Effector memory CD4-positive, alpha-beta T cell (primary cell): ENCODE measurements around the gene ATP23.

Experiments
- DNase-seq, 3 donors: peaks; one replicate each; pipeline ENCODE4 v3.0.0-alpha.2; 2020
- H3K27ac ChIP-seq: 2 replicates; pipeline ENCODE4 v1.7.0; 2013; ENCODE audit warnings: mild to moderate bottlenecking, low read length, moderate library complexity; ENCODE audit not compliant: insufficient read depth, poor library complexity, severe bottlenecking
- H3K27me3 ChIP-seq: replicated peaks from 2 replicates; pipeline ENCODE4 v1.7.0; 2013; ENCODE audit warnings: mild to moderate bottlenecking, low read length; ENCODE audit not compliant: insufficient read depth, control insufficient read depth, poor library complexity, severe bottlenecking
- H3K36me3 ChIP-seq: 2 replicates; pipeline ENCODE4 v1.7.0; 2013; ENCODE audit warnings: mild to moderate bottlenecking, low read length, moderate library complexity; ENCODE audit not compliant: control insufficient read depth, insufficient read depth
- H3K4me1 ChIP-seq: 2 replicates; pipeline ENCODE4 v1.7.0; 2013; ENCODE audit warnings: low read length, mild to moderate bottlenecking; ENCODE audit not compliant: control insufficient read depth, insufficient read depth, poor library complexity, severe bottlenecking
- H3K4me3 ChIP-seq: 2 replicates; pipeline ENCODE4 v1.7.0; 2013; ENCODE audit warnings: low read length, low read depth, mild to moderate bottlenecking; ENCODE audit not compliant: insufficient read depth, poor library complexity, severe bottlenecking
- H3K9me3 ChIP-seq: 2 replicates; pipeline ENCODE4 v1.7.0; 2013; ENCODE audit warnings: mild to moderate bottlenecking, low read length, moderate library complexity; ENCODE audit not compliant: control insufficient read depth
- total RNA-seq, 3 donors: gene quantifications; one replicate each; lab custom pipeline; 2026; lab: John Stamatoyannopoulos, UW

The ATP23 gene
- total RNA-seq: 3.7 to 8.5 (median 7.1) reads per million in 3 donors

- DNase-seq: peak; percentile 85 to 90 (median 88)
- Histone ChIP-seq H3K27ac (peak within 1 kb of the TSS; percentile 87), H3K36me3 (no peaks in the 10 kb centered on the region), H3K27me3 (no peaks in the 10 kb centered on the region), H3K9me3 (no peaks in the 10 kb centered on the region), H3K4me1 (peaks cover 18% of the 10 kb centered on the region), H3K4me3 (peak within 1 kb of the TSS; percentile 80)
Observed at GRCh38 chr12:57941165-57941894, at the start of gene ATP23. ATP23 (plus strand) TSS chr12:57941567; CDS start chr12:57941702, 135 bp downstream.

- Histone ChIP-seq H3K27ac (no peak overlapping the region), H3K4me1 (peaks cover 51% of the 10 kb centered on the region), H3K36me3 (no peaks in the 10 kb centered on the region), H3K9me3 (no peaks in the 10 kb centered on the region), H3K4me3 (no peak overlapping the region), H3K27me3 (no peaks in the 10 kb centered on the region)
- no peak for DNase-seq
Observed at GRCh38 chr12:57892232-57892972, 49.0 kb upstream of the ATP23 start.

GRCh38 chr12:57893431-57894353 lies 47.7 kb upstream of the ATP23 start:
- peaks cover 53% of the 10 kb centered on the region for H3K4me1 ChIP-seq

GRCh38 chr12:57894399-57895292 lies 46.7 kb upstream of the ATP23 start:
- no peak for DNase-seq
- H3K27me3 ChIP-seq: no peaks in the 10 kb centered on the region
- H3K4me1 ChIP-seq: peaks cover 53% of the 10 kb centered on the region
- H3K4me3 ChIP-seq: no peak overlapping the region
- H3K27ac ChIP-seq: no peak overlapping the region
- H3K9me3 ChIP-seq: no peaks in the 10 kb centered on the region
- no peaks in the 10 kb centered on the region for H3K36me3 ChIP-seq

More at GRCh38 chr12:57893431-57894353, 47.7 kb upstream of the ATP23 start:
- DNase-seq: no peak
- Histone ChIP-seq H3K36me3 (no peaks in the 10 kb centered on the region), H3K4me3 (no peak overlapping the region), H3K9me3 (no peaks in the 10 kb centered on the region), H3K27me3 (no peaks in the 10 kb centered on the region), H3K27ac (no peak overlapping the region)

GRCh38 chr12:57895389-57896114 lies 45.8 kb upstream of the ATP23 start:
- Histone ChIP-seq H3K4me3 (no peak overlapping the region), H3K36me3 (no peaks in the 10 kb centered on the region), H3K4me1 (peaks cover 57% of the 10 kb centered on the region), H3K27ac (no peak overlapping the region), H3K9me3 (no peaks in the 10 kb centered on the region), H3K27me3 (no peaks in the 10 kb centered on the region)
- DNase-seq: no peak

DNA sequence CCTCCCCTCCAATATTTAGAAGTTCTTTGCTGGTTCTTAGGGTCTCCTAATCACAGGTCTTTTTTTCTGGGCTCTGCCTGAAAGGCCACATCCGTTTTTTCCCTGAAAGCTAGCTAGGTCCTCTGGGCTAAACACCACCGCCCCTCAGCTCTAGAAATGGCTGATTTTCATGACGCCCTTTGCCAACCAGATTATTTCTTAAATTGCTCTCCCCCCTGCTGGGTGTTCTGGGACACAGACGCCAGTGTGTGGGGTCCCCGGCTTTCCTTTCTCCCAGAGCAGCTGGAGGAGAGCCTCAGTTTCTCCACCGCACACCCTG lies 45.3 kb upstream of the ATP23 start:
- no peak for DNase-seq
- Histone ChIP-seq H3K27me3 (no peaks in the 10 kb centered on the region), H3K9me3 (no peaks in the 10 kb centered on the region), H3K36me3 (no peaks in the 10 kb centered on the region), H3K27ac (peak overlapping the region; percentile 90), H3K4me3 (peak overlapping the region; percentile 65), H3K4me1 (peaks cover 57% of the 10 kb centered on the region)

GRCh38 chr12:57896434-57897201 lies 44.7 kb upstream of the ATP23 start:
- peaks cover 57% of the 10 kb centered on the region for H3K4me1 ChIP-seq
- no peak for DNase-seq

GRCh38 chr12:57897286-57897974 lies 43.9 kb upstream of the ATP23 start:
- Histone ChIP-seq H3K4me3 (peak overlapping the region; percentile 65), H3K27me3 (no peaks in the 10 kb centered on the region), H3K36me3 (no peaks in the 10 kb centered on the region), H3K4me1 (peaks cover 57% of the 10 kb centered on the region), H3K27ac (peak overlapping the region; percentile 90), H3K9me3 (no peaks in the 10 kb centered on the region)
- no peak for DNase-seq

More at GRCh38 chr12:57896434-57897201, 44.7 kb upstream of the ATP23 start:
- no peaks in the 10 kb centered on the region for H3K36me3 ChIP-seq
- H3K27ac ChIP-seq: peak overlapping the region; percentile 90
- H3K4me3 ChIP-seq: peak overlapping the region; percentile 65
- H3K27me3 ChIP-seq: no peaks in the 10 kb centered on the region
- H3K9me3 ChIP-seq: no peaks in the 10 kb centered on the region
